HepG2 (cell line): ENCODE results near the gene EVA1A. TPM values are rescaled to one million over a fixed set of nuclear protein-coding genes. Genes with fewer than 3 reads are reported as not detected.

Experiments
- CREB1 ChIP-seq, 2 experiments: fragments of 450-650 bp in 1 of 2; IDR thresholded peaks; 2 replicates each; pipeline ENCODE4 v1.6.1; 2016 to 2017; ENCODE audit warnings: control low read depth in 1 of 2, mild to moderate bottlenecking in 1 of 2, missing compliant biosample characterization in 1 of 2, missing genetic modification characterization in 1 of 2
- EP300 ChIP-seq, 3 experiments: sonication (generic) in 1 of 3; formaldehyde crosslinking in 1 of 3; IDR thresholded peaks; 2 replicates each; pipeline versions ENCODE4 v1.5.1 to v1.6.1; 2011 to 2020; ENCODE audit warnings: low read depth in 2 of 3, low read length in 2 of 3, borderline replicate concordance in 1 of 3, improper control_type of control experiment in 1 of 3, mild to moderate bottlenecking in 1 of 3, missing genetic modification reagents in 1 of 3, moderate library complexity in 1 of 3
- JUND ChIP-seq: sonication (generic); formaldehyde crosslinking; IDR thresholded peaks from 2 replicates; pipeline ENCODE4 v1.8.0; 2022; ENCODE audit warnings: mild to moderate bottlenecking, missing genetic modification reagents
- MTA1 ChIP-seq: sonication (generic); formaldehyde crosslinking; IDR thresholded peaks from 2 replicates; pipeline ENCODE4 v1.4.0; 2020; ENCODE audit warnings: missing genetic modification reagents, mild to moderate bottlenecking, borderline replicate concordance
- ONECUT2 ChIP-seq: sonication (generic); formaldehyde crosslinking; IDR thresholded peaks from 2 replicates; pipeline ENCODE4 v1.4.0; 2020; ENCODE audit warnings: missing genetic modification reagents
- ZNF501 ChIP-seq: sonication (generic); formaldehyde crosslinking; IDR thresholded peaks from 2 replicates; pipeline ENCODE4 v1.5.1; 2020; ENCODE audit warnings: mild to moderate bottlenecking, moderate library complexity, missing genetic modification reagents
- ZNF670 ChIP-seq: sonication (generic); formaldehyde crosslinking; IDR thresholded peaks from 2 replicates; pipeline ENCODE4 v1.8.0; 2022; ENCODE audit warnings: mild to moderate bottlenecking, missing genetic modification reagents, borderline replicate concordance
- ZSCAN25 ChIP-seq: sonication (generic); formaldehyde crosslinking; IDR thresholded peaks from 2 replicates; pipeline ENCODE4 v1.8.0; 2022; ENCODE audit warnings: mild to moderate bottlenecking, missing genetic modification reagents
- polyA plus RNA-seq, 8 experiments: library from polyadenylated mRNA; depleted of rRNA in 3 of 8; stranded (reverse) in 7 of 8; unstranded in 1 of 8; fragments of >200 nt; fragmentation: Illumina TruSeq in 4 of 8; extraction: Trizol in 4 of 8; gene quantifications; 2 replicates each; pipeline versions ENCODE4 v1.2.1 to v1.2.3, GENCODE V29; 2011 to 2016; ENCODE audit warnings: low read depth in 4 of 8, missing spikeins in 1 of 8, mixed read lengths in 1 of 8; ENCODE audit not compliant: insufficient read depth in 1 of 8
- total RNA-seq, 5 experiments: library from RNA; depleted of rRNA; stranded (reverse); fragments of >200 nt; fragmentation: Illumina TruSeq; extraction: Trizol; gene quantifications; 2 replicates each; pipeline ENCODE4 v1.2.3, GENCODE V29; 2016; ENCODE audit warnings: low read depth in 1 of 5
- TF ChIP-seq, protein P1 (sequence below): IDR thresholded peaks from 2 replicates; pipeline ENCODE4 v1.4.0; 2020; ENCODE audit warnings: mild to moderate bottlenecking, missing genetic modification reagents
- TF ChIP-seq, protein P2 (sequence below): sonication (generic); formaldehyde crosslinking; IDR thresholded peaks from 2 replicates; pipeline ENCODE4 v1.5.0; 2020; ENCODE audit warnings: missing genetic modification reagents, mild to moderate bottlenecking, borderline replicate concordance
- TF ChIP-seq, protein P3 (sequence below): sonication (generic); formaldehyde crosslinking; IDR thresholded peaks from 2 replicates; pipeline ENCODE4 v1.4.0; 2020; ENCODE audit warnings: mild to moderate bottlenecking, missing genetic modification reagents
- TF ChIP-seq, protein P4 (sequence below): sonication (generic); formaldehyde crosslinking; IDR thresholded peaks from 2 replicates; pipeline ENCODE4 v1.8.0; 2022; ENCODE audit warnings: mild to moderate bottlenecking, missing genetic modification reagents, borderline replicate concordance

The EVA1A gene
- total and polyA plus RNA-seq, 2 of the 13 experiments (the other 11 are each of a cell fraction or from before 2014, with no cell fraction given): 57.5 to 57.8 TPM

DNA sequence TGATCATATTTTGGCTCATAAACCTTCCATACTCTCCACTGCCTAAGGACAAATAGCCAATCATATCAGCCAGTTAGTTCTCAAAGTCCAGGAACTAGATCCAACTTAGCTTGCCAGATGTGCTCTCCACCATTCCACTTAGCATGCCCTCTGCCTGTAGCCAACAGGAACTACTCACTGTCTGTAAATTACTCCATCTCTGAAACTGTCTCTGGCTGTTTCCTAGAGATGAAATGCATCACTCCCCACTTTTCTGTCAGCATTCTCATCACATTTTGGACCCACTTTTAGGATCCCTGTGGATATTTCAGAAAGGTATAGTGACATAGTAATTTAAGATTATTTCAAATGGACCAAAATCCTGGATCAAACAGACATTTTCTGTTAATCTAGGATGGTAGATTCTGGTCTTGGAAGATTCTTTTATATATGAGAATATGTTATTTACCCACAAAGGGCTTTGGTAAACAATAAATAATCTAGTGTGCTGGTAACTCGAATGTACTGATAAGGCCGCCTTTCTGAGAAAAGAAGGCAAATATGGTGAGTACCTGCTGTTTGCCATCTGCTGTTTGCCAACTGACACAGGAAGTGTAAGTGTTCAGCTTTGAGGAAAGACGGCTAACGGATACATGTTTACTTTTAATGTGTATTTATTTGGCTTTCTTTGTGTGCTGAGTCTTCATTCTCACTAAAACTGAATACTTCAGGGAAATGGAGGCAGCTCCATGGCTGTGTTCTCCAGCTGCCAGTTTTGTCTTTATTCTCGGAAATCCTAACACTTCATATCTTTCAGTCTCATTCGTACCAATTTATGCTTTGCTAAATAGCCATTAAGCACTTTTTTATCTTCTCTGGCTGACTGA is 79.5 kb downstream of the EVA1A start (continued):
- TF ChIP-seq MTA1 (CRISPR knock-in tag) (no peak; the same call in 1 of the 2 replicates), EP300 (IDR thresholded peaks at IDR 0.05; ENCODE audit: low read depth in 2 of 2, low read length in 2 of 2) (peak in 1 of 2 experiments; percentile 98; a peak in 2 of 4 replicates), EP300 (CRISPR knock-in tag; IDR thresholded peaks at IDR 0.05; ENCODE audit: borderline replicate concordance) (peak; percentile 95), ZNF670 (CRISPR knock-in tag) (peak; percentile 82), ZNF501 (CRISPR knock-in tag) (no peak; the same call in 1 of the 2 replicates), JUND (CRISPR knock-in tag) (no peak), CREB1 (IDR thresholded peaks at IDR 0.05) (no peak), CREB1 (CRISPR knock-in tag; IDR thresholded peaks at IDR 0.05) (peak; percentile 73; the same call in 1 of the 2 replicates), ONECUT2 (CRISPR knock-in tag) (peak; percentile 66; the same call in 1 of the 2 replicates), ZSCAN25 (CRISPR knock-in tag) (0 out of 2 replicates have a peak, but pooled peaks have one; percentile 1)
- TF ChIP-seq, protein P1, sequence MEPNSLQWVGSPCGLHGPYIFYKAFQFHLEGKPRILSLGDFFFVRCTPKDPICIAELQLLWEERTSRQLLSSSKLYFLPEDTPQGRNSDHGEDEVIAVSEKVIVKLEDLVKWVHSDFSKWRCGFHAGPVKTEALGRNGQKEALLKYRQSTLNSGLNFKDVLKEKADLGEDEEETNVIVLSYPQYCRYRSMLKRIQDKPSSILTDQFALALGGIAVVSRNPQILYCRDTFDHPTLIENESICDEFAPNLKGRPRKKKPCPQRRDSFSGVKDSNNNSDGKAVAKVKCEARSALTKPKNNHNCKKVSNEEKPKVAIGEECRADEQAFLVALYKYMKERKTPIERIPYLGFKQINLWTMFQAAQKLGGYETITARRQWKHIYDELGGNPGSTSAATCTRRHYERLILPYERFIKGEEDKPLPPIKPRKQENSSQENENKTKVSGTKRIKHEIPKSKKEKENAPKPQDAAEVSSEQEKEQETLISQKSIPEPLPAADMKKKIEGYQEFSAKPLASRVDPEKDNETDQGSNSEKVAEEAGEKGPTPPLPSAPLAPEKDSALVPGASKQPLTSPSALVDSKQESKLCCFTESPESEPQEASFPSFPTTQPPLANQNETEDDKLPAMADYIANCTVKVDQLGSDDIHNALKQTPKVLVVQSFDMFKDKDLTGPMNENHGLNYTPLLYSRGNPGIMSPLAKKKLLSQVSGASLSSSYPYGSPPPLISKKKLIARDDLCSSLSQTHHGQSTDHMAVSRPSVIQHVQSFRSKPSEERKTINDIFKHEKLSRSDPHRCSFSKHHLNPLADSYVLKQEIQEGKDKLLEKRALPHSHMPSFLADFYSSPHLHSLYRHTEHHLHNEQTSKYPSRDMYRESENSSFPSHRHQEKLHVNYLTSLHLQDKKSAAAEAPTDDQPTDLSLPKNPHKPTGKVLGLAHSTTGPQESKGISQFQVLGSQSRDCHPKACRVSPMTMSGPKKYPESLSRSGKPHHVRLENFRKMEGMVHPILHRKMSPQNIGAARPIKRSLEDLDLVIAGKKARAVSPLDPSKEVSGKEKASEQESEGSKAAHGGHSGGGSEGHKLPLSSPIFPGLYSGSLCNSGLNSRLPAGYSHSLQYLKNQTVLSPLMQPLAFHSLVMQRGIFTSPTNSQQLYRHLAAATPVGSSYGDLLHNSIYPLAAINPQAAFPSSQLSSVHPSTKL: peak; percentile 98
- TF ChIP-seq, protein P2, sequence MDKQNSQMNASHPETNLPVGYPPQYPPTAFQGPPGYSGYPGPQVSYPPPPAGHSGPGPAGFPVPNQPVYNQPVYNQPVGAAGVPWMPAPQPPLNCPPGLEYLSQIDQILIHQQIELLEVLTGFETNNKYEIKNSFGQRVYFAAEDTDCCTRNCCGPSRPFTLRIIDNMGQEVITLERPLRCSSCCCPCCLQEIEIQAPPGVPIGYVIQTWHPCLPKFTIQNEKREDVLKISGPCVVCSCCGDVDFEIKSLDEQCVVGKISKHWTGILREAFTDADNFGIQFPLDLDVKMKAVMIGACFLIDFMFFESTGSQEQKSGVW (CRISPR knock-in tag): no peak
- TF ChIP-seq, protein P3, sequence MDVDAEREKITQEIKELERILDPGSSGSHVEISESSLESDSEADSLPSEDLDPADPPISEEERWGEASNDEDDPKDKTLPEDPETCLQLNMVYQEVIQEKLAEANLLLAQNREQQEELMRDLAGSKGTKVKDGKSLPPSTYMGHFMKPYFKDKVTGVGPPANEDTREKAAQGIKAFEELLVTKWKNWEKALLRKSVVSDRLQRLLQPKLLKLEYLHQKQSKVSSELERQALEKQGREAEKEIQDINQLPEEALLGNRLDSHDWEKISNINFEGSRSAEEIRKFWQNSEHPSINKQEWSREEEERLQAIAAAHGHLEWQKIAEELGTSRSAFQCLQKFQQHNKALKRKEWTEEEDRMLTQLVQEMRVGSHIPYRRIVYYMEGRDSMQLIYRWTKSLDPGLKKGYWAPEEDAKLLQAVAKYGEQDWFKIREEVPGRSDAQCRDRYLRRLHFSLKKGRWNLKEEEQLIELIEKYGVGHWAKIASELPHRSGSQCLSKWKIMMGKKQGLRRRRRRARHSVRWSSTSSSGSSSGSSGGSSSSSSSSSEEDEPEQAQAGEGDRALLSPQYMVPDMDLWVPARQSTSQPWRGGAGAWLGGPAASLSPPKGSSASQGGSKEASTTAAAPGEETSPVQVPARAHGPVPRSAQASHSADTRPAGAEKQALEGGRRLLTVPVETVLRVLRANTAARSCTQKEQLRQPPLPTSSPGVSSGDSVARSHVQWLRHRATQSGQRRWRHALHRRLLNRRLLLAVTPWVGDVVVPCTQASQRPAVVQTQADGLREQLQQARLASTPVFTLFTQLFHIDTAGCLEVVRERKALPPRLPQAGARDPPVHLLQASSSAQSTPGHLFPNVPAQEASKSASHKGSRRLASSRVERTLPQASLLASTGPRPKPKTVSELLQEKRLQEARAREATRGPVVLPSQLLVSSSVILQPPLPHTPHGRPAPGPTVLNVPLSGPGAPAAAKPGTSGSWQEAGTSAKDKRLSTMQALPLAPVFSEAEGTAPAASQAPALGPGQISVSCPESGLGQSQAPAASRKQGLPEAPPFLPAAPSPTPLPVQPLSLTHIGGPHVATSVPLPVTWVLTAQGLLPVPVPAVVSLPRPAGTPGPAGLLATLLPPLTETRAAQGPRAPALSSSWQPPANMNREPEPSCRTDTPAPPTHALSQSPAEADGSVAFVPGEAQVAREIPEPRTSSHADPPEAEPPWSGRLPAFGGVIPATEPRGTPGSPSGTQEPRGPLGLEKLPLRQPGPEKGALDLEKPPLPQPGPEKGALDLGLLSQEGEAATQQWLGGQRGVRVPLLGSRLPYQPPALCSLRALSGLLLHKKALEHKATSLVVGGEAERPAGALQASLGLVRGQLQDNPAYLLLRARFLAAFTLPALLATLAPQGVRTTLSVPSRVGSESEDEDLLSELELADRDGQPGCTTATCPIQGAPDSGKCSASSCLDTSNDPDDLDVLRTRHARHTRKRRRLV (CRISPR knock-in tag): peak; percentile 82; the same call in 1 of the 2 replicates
- TF ChIP-seq, protein P4, sequence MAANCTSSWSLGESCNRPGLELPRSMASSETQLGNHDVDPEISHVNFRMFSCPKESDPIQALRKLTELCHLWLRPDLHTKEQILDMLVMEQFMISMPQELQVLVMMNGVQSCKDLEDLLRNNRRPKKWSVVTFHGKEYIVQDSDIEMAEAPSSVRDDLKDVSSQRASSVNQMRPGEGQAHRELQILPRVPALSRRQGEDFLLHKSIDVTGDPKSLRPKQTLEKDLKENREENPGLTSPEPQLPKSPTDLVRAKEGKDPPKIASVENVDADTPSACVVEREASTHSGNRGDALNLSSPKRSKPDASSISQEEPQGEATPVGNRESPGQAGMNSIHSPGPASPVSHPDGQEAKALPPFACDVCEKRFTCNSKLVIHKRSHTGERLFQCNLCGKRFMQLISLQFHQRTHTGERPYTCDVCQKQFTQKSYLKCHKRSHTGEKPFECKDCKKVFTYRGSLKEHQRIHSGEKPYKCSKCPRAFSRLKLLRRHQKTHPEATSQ: 0 out of 2 replicates have a peak, but pooled peaks have one; percentile 27
